Stomach (tissue), 4 donors: ENCODE results near the gene KCNQ1.

Experiments used
- POLR2A ChIP-seq, 4 donors: fragments of 450-650 bp; IDR thresholded peaks; one replicate each; pipeline ENCODE4 v1.6.1; 2016; ENCODE audit warnings: antibody characterized with exemption in 4 of 4, control low read depth in 2 of 4, mild to moderate bottlenecking in 1 of 4, moderate library complexity in 1 of 4
- POLR2AphosphoS5 ChIP-seq, 3 donors: sonication (generic); formaldehyde crosslinking; IDR thresholded peaks; one replicate each; pipeline ENCODE4 v1.6.1; 2016; ENCODE audit warnings: antibody characterized with exemption in 3 of 3
- TF ChIP-seq, protein P1 (sequence below), 7 experiments: fragments of 450-650 bp in 4 of 7; fragments of 200-600 bp in 3 of 7; sonication (generic) in 3 of 7; IDR thresholded peaks; one replicate each; pipeline ENCODE4 v1.5.1; 2016 to 2019; ENCODE audit warnings: antibody characterized with exemption in 7 of 7, control low read depth in 2 of 7, mild to moderate bottlenecking in 1 of 7

DNA sequence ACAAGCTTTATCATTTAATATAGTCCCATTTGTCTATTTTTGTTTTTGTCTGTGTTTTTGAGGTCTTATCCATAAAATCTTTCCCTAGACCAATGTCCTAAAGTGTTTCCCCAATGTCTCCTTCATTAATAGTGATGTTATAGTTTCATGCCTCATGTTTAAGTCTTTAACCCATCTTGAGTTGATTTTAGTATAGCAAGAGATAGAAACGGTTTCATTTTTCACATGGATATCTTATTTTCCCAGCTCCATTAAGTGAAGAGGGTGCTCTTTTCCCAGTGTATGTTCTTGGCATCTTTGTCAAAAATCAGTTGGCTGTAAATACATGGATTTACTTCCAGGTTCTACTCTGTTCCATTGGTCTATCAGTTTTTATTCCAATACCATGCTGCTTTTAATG, 196.8 kb downstream of the KCNQ1 start:
- TF ChIP-seq, protein P1, sequence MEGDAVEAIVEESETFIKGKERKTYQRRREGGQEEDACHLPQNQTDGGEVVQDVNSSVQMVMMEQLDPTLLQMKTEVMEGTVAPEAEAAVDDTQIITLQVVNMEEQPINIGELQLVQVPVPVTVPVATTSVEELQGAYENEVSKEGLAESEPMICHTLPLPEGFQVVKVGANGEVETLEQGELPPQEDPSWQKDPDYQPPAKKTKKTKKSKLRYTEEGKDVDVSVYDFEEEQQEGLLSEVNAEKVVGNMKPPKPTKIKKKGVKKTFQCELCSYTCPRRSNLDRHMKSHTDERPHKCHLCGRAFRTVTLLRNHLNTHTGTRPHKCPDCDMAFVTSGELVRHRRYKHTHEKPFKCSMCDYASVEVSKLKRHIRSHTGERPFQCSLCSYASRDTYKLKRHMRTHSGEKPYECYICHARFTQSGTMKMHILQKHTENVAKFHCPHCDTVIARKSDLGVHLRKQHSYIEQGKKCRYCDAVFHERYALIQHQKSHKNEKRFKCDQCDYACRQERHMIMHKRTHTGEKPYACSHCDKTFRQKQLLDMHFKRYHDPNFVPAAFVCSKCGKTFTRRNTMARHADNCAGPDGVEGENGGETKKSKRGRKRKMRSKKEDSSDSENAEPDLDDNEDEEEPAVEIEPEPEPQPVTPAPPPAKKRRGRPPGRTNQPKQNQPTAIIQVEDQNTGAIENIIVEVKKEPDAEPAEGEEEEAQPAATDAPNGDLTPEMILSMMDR (IDR thresholded peaks at IDR 0.05) = no peak
- TF ChIP-seq POLR2AphosphoS5 (IDR thresholded peaks at IDR 0.05) (no peak), POLR2A (IDR thresholded peaks at IDR 0.05) (no peak)
